ELR (cell line): ENCODE results near the gene SCAMP4.
"Not testable (repeated sequence)": the region's sequence is repeated elsewhere in the genome, so short reads cannot be mapped to it uniquely, and the experiment has no call there.

Source experiments
- DNase-seq: peaks from one replicate; pipeline ENCODE4 v3.0.0-alpha.2; 2015; ENCODE audit warnings: low read depth

SCAMP4 gene

GRCh38 chr19:1882786-1883692 is 22.2 kb upstream of the SCAMP4 start:
- DNase-seq = no peak

GRCh38 chr19:1883784-1884183 is 21.4 kb upstream of the SCAMP4 start:
- no peak for DNase-seq

GRCh38 chr19:1884291-1884718 is 20.9 kb upstream of the SCAMP4 start:
- no peak for DNase-seq

- peak; percentile 48 for DNase-seq
Measured at GRCh38 chr19:1884719-1885334, 20.4 kb upstream of the SCAMP4 start.

- peak; percentile 93 for DNase-seq
Measured at GRCh38 chr19:1885398-1886119, 19.6 kb upstream of the SCAMP4 start, which contains the start of gene ABHD17A. TSS of gene ABHD17A (minus strand) at chr19:1885496. CDS start at chr19:1881566, 3,930 bp downstream.

- DNase-seq = not testable (repeated sequence)
Measured at GRCh38 chr19:1886360-1886759, 18.8 kb upstream of the SCAMP4 start.

- no peak for DNase-seq
Measured at GRCh38 chr19:1888385-1888784, 16.8 kb upstream of the SCAMP4 start.

GRCh38 chr19:1889907-1890306 is 15.3 kb upstream of the SCAMP4 start:
- DNase-seq = no peak

- no peak for DNase-seq
Measured at GRCh38 chr19:1893791-1894190, 11.4 kb upstream of the SCAMP4 start.

GRCh38 chr19:1896508-1896907 is 8.7 kb upstream of the SCAMP4 start:
- DNase-seq = no peak

- DNase-seq = no peak
Measured at GRCh38 chr19:1901940-1902404, 3.2 kb upstream of the SCAMP4 start.

GRCh38 chr19:1902923-1903322 is 2.3 kb upstream of the SCAMP4 start:
- no peak for DNase-seq

- DNase-seq = no peak
Measured at GRCh38 chr19:1904860-1905109, 414 bp upstream of the SCAMP4 start.

- DNase-seq = no peak
Measured at GRCh38 chr19:1905863-1906375, 720 bp downstream of the SCAMP4 start.

GRCh38 chr19:1906985-1907562 is 1.9 kb downstream of the SCAMP4 start:
- DNase-seq = no peak

- peak; percentile 52 for DNase-seq
Measured at GRCh38 chr19:1907563-1908363, 2.6 kb downstream of the SCAMP4 start.

- DNase-seq = no peak
Measured at GRCh38 chr19:1908364-1908678, 3.1 kb downstream of the SCAMP4 start.

GRCh38 chr19:1909761-1910080 is 4.5 kb downstream of the SCAMP4 start:
- DNase-seq = no peak

- no peak for DNase-seq
Measured at GRCh38 chr19:1910177-1910576, 5.0 kb downstream of the SCAMP4 start.

- DNase-seq = no peak
Measured at GRCh38 chr19:1911098-1911497, 5.9 kb downstream of the SCAMP4 start.

- no peak for DNase-seq
Measured at GRCh38 chr19:1911995-1912394, 6.8 kb downstream of the SCAMP4 start.
